ENCODE results near the gene ESYT2.

DNA sequence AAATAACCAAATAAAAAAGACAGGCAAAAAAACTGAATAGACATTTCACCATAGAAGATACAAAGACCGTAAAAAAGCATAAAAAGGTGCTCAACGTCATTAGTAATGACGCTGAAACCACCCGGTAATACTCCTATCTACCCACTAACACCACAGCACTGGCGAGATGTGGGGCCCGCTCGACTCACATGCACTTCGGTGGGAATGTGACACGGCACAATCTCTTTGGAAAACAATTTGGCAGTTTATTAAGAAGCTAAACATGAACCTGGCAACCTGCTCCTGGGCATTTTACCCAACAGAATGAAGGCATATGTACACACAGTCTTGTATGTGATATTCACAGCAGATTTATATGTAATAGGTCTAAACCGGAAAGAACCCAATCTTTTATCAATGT, 81.9 kb downstream of the ESYT2 start:
- TF ChIP-seq CTCF (IDR thresholded peaks at IDR 0.05; ENCODE audit: poor library complexity) (no peak), EZH2 (IDR thresholded peaks at IDR 0.05; ENCODE audit: borderline replicate concordance) (no peak), EZH2phosphoT487 (IDR thresholded peaks at IDR 0.05; ENCODE audit: low read depth, severe bottlenecking, unreplicated experiment) (no peak)

All from hepatocyte (in vitro differentiated cells).